ENCODE data around the gene ZFR2.

DNA sequence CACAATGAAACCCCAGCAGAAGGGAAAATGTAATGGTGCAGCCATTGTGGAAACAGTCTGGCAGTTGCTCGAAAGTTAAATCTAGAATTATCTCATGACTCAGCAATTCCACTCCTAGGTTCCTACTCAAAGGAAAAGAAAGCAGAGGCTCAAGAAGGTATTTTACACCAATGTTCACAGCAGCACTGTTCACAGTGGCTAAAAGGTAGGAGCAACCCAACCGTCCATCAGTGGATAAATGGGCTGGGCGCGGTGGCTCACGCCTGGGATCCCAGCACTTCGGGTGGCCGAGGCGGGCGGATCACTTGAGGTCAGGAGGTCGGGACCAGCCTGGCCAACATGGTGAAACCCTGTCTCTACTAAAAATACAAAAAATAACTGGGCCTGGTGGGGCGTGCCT is 25.9 kb downstream of the ZFR2 start:
- TF ChIP-seq, protein P1, sequence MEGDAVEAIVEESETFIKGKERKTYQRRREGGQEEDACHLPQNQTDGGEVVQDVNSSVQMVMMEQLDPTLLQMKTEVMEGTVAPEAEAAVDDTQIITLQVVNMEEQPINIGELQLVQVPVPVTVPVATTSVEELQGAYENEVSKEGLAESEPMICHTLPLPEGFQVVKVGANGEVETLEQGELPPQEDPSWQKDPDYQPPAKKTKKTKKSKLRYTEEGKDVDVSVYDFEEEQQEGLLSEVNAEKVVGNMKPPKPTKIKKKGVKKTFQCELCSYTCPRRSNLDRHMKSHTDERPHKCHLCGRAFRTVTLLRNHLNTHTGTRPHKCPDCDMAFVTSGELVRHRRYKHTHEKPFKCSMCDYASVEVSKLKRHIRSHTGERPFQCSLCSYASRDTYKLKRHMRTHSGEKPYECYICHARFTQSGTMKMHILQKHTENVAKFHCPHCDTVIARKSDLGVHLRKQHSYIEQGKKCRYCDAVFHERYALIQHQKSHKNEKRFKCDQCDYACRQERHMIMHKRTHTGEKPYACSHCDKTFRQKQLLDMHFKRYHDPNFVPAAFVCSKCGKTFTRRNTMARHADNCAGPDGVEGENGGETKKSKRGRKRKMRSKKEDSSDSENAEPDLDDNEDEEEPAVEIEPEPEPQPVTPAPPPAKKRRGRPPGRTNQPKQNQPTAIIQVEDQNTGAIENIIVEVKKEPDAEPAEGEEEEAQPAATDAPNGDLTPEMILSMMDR (IDR thresholded peaks at IDR 0.05; ENCODE audit: low read depth, low read length, missing input control), result no peak
- no peak for TF ChIP-seq RAD21 (IDR thresholded peaks at IDR 0.05)
- TF ChIP-seq, protein P2, sequence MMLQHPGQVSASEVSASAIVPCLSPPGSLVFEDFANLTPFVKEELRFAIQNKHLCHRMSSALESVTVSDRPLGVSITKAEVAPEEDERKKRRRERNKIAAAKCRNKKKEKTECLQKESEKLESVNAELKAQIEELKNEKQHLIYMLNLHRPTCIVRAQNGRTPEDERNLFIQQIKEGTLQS (IDR thresholded peaks at IDR 0.05), result no peak
- no peak for TF ChIP-seq EGR1 (IDR thresholded peaks at IDR 0.05; ENCODE audit: low read depth in 2 of 2)
- no peak for TF ChIP-seq YY1 (IDR thresholded peaks at IDR 0.05)
- TF ChIP-seq, protein P3, sequence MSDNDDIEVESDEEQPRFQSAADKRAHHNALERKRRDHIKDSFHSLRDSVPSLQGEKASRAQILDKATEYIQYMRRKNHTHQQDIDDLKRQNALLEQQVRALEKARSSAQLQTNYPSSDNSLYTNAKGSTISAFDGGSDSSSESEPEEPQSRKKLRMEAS (IDR thresholded peaks at IDR 0.05), result no peak
- TF ChIP-seq, protein P4, sequence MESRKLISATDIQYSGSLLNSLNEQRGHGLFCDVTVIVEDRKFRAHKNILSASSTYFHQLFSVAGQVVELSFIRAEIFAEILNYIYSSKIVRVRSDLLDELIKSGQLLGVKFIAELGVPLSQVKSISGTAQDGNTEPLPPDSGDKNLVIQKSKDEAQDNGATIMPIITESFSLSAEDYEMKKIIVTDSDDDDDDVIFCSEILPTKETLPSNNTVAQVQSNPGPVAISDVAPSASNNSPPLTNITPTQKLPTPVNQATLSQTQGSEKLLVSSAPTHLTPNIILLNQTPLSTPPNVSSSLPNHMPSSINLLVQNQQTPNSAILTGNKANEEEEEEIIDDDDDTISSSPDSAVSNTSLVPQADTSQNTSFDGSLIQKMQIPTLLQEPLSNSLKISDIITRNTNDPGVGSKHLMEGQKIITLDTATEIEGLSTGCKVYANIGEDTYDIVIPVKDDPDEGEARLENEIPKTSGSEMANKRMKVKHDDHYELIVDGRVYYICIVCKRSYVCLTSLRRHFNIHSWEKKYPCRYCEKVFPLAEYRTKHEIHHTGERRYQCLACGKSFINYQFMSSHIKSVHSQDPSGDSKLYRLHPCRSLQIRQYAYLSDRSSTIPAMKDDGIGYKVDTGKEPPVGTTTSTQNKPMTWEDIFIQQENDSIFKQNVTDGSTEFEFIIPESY (IDR thresholded peaks at IDR 0.05), result no peak
- no peak for TF ChIP-seq HNF4A (conservative IDR thresholded peaks at IDR 0.05)
- TF ChIP-seq, protein P5, sequence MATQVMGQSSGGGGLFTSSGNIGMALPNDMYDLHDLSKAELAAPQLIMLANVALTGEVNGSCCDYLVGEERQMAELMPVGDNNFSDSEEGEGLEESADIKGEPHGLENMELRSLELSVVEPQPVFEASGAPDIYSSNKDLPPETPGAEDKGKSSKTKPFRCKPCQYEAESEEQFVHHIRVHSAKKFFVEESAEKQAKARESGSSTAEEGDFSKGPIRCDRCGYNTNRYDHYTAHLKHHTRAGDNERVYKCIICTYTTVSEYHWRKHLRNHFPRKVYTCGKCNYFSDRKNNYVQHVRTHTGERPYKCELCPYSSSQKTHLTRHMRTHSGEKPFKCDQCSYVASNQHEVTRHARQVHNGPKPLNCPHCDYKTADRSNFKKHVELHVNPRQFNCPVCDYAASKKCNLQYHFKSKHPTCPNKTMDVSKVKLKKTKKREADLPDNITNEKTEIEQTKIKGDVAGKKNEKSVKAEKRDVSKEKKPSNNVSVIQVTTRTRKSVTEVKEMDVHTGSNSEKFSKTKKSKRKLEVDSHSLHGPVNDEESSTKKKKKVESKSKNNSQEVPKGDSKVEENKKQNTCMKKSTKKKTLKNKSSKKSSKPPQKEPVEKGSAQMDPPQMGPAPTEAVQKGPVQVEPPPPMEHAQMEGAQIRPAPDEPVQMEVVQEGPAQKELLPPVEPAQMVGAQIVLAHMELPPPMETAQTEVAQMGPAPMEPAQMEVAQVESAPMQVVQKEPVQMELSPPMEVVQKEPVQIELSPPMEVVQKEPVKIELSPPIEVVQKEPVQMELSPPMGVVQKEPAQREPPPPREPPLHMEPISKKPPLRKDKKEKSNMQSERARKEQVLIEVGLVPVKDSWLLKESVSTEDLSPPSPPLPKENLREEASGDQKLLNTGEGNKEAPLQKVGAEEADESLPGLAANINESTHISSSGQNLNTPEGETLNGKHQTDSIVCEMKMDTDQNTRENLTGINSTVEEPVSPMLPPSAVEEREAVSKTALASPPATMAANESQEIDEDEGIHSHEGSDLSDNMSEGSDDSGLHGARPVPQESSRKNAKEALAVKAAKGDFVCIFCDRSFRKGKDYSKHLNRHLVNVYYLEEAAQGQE (IDR thresholded peaks at IDR 0.05), result no peak
- TF ChIP-seq JUND (IDR thresholded peaks at IDR 0.05), result no peak
- TF ChIP-seq SP1 (IDR thresholded peaks at IDR 0.05), result no peak
- no peak for TF ChIP-seq FOXA1 (IDR thresholded peaks at IDR 0.05)
- no peak for TF ChIP-seq HNF4G (IDR thresholded peaks at IDR 0.05)
